NCI-H146 treated with DMSO at 0.1 percent for 48 hours (cell line): ENCODE measurements around the gene ATP6V1G3.
"Not testable (repeated sequence)": the region's sequence is repeated elsewhere in the genome, so short reads cannot be mapped to it uniquely, and the experiment has no call there.

Experiments used
- DNase-seq: peaks from one replicate; lab custom pipeline; 2025; ENCODE audit not compliant: unreplicated experiment; lab: John Stamatoyannopoulos, UW

ATP6V1G3 gene

GRCh38 chr1:198540580-198540979 is at the start of gene ATP6V1G3:
Gene ATP6V1G3 (minus strand): TSS chr1:198540680. CDS start chr1:198540650, 30 bp downstream.
- no peak for DNase-seq

DNA sequence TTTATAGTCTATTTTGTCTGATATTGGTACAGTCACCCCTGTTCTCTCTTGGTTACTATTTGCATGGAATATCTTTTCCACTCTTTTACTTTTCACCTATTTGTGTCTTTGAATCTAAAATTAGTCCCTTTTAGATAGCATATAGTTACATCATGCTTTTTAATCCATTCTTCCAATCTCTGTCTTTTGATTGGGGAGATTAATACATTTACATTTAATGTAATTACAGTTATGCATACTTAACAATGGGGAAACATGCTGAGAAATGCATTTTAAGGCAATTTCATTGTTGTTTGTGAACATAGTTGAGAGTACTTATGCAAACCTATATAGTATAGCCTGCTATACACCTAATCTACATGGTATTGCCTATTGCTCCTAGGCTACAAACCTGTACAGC is 48.4 kb upstream of the ATP6V1G3 start:
- DNase-seq = no peak

- no peak for DNase-seq
Measured at GRCh38 chr1:198584163-198584562, 43.7 kb upstream of the ATP6V1G3 start.

GRCh38 chr1:198583209-198583802 is 42.8 kb upstream of the ATP6V1G3 start:
- not testable (repeated sequence) for DNase-seq

- no peak for DNase-seq
Measured at GRCh38 chr1:198577444-198577843, 37.0 kb upstream of the ATP6V1G3 start.

GRCh38 chr1:198575798-198576641 is 35.5 kb upstream of the ATP6V1G3 start:
- no peak for DNase-seq

- DNase-seq = no peak
Measured at GRCh38 chr1:198575292-198575691, 34.8 kb upstream of the ATP6V1G3 start.

GRCh38 chr1:198574325-198574724 is 33.8 kb upstream of the ATP6V1G3 start:
- no peak for DNase-seq

GRCh38 chr1:198564716-198565115 is 24.2 kb upstream of the ATP6V1G3 start:
- no peak for DNase-seq

DNA sequence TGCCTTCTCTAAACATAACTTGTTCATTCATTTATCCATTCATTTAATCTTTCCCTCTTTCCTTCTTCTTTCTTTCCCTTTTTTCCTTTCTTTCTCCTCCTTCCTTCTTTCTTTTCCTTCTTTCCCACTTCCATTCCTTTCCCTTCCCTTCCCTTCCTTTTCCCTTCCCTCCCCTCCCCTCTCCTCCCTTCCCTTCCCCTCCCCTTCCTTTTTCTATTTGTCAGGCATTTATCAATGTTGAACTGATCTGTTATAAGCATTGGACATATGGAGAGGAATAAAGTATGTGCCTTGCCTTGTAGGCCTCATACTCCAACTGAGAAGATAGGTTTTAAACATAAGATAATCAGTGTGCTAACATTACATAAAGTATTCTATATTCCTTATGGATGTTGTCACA is 23.7 kb upstream of the ATP6V1G3 start:
- DNase-seq = no peak

- DNase-seq = no peak
Measured at GRCh38 chr1:198563583-198563982, 23.1 kb upstream of the ATP6V1G3 start.

GRCh38 chr1:198560161-198560560 is 19.7 kb upstream of the ATP6V1G3 start:
- DNase-seq = no peak

DNA sequence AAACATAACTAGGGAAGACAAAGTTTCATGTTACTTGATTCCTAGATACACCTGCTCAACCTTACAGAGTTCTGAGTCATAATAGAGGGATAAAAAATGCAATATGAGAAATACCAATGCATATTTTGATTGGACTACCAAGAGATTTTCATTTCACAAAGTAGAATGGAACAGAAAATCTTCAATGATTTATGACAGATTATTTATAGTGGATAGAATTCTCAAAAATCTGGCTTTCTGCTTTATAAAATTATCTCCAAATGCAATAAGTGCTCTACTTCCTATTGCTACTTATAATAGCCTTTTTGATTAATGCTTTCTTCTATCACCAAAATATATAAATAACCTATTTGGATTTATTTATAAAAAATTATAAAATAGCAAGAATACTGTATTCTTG is 18.9 kb upstream of the ATP6V1G3 start:
- DNase-seq = no peak

GRCh38 chr1:198558402-198558801 is 17.9 kb upstream of the ATP6V1G3 start:
- DNase-seq = no peak

- no peak for DNase-seq
Measured at GRCh38 chr1:198556971-198557370, 16.5 kb upstream of the ATP6V1G3 start.

- DNase-seq = no peak
Measured at GRCh38 chr1:198552668-198553416, 12.4 kb upstream of the ATP6V1G3 start.

DNA sequence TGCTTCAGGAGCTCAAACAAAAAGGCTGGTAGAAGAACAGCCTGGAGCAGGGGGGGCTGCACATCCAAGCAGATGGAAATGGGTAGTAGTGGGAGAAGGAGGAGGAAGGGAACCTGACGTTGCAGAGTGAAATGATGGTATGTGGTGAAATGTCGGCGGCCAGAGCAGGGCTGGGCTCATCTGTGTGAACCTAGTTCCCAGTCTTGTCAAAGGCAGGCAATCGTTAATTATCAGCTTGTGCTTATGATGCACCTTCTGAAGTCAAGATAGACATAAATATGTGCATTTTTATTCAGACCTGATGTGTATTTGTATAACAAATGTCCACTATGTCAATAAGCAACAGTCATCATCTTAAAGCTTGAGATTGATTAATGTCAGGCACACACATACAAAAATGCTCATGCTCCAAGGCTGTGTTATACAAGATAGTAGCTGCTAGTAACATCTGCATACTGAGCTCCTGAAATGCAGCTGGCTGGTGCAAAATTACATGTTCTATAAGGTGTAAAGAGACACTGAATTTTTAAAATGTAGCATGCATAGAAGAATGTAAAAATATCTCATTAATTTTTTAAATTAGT is 10.6 kb upstream of the ATP6V1G3 start:
- DNase-seq = no peak

GRCh38 chr1:198549866-198550265 is 9.4 kb upstream of the ATP6V1G3 start:
- DNase-seq = no peak

GRCh38 chr1:198548890-198549289 is 8.4 kb upstream of the ATP6V1G3 start:
- DNase-seq = no peak

- no peak for DNase-seq
Measured at GRCh38 chr1:198545156-198545555, 4.7 kb upstream of the ATP6V1G3 start.

GRCh38 chr1:198544265-198544664 is 3.8 kb upstream of the ATP6V1G3 start:
- no peak for DNase-seq
